CD4-positive, alpha-beta T cell (primary cell): ENCODE data around the gene GRAPL. TPM values are rescaled to one million over a fixed set of nuclear protein-coding genes. Genes with fewer than 3 reads are reported as not detected.
A peak's percentile ranks its signal among the peaks of the same experiment; 100 is the strongest.
"Not testable (repeated sequence)": the region's sequence is repeated elsewhere in the genome, so short reads cannot be mapped to it uniquely, and the experiment has no call there.

Experiments used
- ATAC-seq: fragments of 200-7000 bp; cut with Tn5 transposase; one replicate; pipeline ENCODE4 v1.10.0; 2022; ENCODE audit warnings: mild to moderate bottlenecking; ENCODE audit not compliant: poor library complexity
- CTCF ChIA-PET: fragments of 350-600 bp; sonication (Branson Sonifier 250); formaldehyde crosslinking; loops from one replicate; lab custom pipeline; 2021; ENCODE audit warnings: antibody characterized with exemption, inconsistent platforms; lab: Charles Lee
- POLR2A ChIA-PET: fragments of 350-600 bp; sonication (Branson Sonifier 250); formaldehyde crosslinking; loops from one replicate; lab custom pipeline; 2021; ENCODE audit warnings: antibody characterized with exemption, inconsistent platforms; lab: Charles Lee
- DNase-seq, 14 experiments: peaks; one replicate each; pipeline ENCODE4 v3.0.0-alpha.2; 2013 to 2020; ENCODE audit warnings: mixed read lengths in 2 of 14
- H3K27ac ChIP-seq, 2 donors: one replicate each; pipeline versions ENCODE4 v1.5.1 to v1.7.0; 2013; ENCODE audit warnings: low read length in 2 of 2, low read depth in 1 of 2, mild to moderate bottlenecking in 1 of 2
- H3K27me3 ChIP-seq, 2 experiments: 1 replicate in 1 of 2; 2 replicates in 1 of 2; pipeline versions ENCODE4 v1.6.1 to v1.7.0; 2013; ENCODE audit warnings: low read length in 2 of 2, control low read depth in 1 of 2, mild to moderate bottlenecking in 1 of 2, moderate library complexity in 1 of 2; ENCODE audit not compliant: insufficient read depth in 2 of 2, control insufficient read depth in 1 of 2
- H3K36me3 ChIP-seq: one replicate; pipeline ENCODE4 v1.6.1; 2013; ENCODE audit warnings: low read length, control low read depth; ENCODE audit not compliant: insufficient read depth
- H3K4me1 ChIP-seq: one replicate; pipeline ENCODE4 v1.6.1; 2013; ENCODE audit warnings: low read length, control low read depth; ENCODE audit not compliant: insufficient read depth
- H3K4me3 ChIP-seq: one replicate; pipeline ENCODE4 v1.5.1; 2013; ENCODE audit warnings: mild to moderate bottlenecking, low read length, moderate library complexity
- H3K9me3 ChIP-seq, 2 experiments: 1 replicate in 1 of 2; 2 replicates in 1 of 2; pipeline versions ENCODE4 v1.6.1 to v1.7.0; 2013; ENCODE audit warnings: low read length in 2 of 2, mild to moderate bottlenecking in 2 of 2, control low read depth in 1 of 2, moderate library complexity in 1 of 2; ENCODE audit not compliant: control insufficient read depth in 1 of 2, insufficient read depth in 1 of 2
- H3K27ac Mint-ChIP-seq: one replicate; pipeline ENCODE4 v1.8.0; 2020; ENCODE audit warnings: mixed read lengths
- H3K27me3 Mint-ChIP-seq: one replicate; pipeline ENCODE4 v1.8.0; 2021; ENCODE audit warnings: mixed read lengths
- H3K36me3 Mint-ChIP-seq: one replicate; pipeline ENCODE4 v1.8.0; 2021; ENCODE audit warnings: low read depth, mixed read lengths
- H3K4me1 Mint-ChIP-seq: one replicate; pipeline ENCODE4 v1.8.0; 2021; ENCODE audit warnings: low read depth, mixed read lengths
- H3K4me3 Mint-ChIP-seq: one replicate; pipeline ENCODE4 v1.8.0; 2020; ENCODE audit warnings: mild to moderate bottlenecking, mixed read lengths
- H3K9me3 Mint-ChIP-seq: one replicate; pipeline ENCODE4 v1.8.0; 2020; ENCODE audit warnings: mixed read lengths
- intact Hi-C, 2 experiments: fragments of 100-400 bp; cut with DNase I in 1 of 2; cut with micrococcal nuclease in 1 of 2; formaldehyde crosslinking; loops; one replicate each; pipeline versions ENCODE4 v1.15.1 to v1.9.0; 2023 to 2025; cut with DNase I, micrococcal nuclease
- total RNA-seq, 174 experiments: library from RNA in 2 of 174; stranded (reverse) in 2 of 174; gene quantifications; one replicate each; pipeline ENCODE4 v1.2.3 and lab custom pipeline; 2021 to 2026

Gene GRAPL
- total RNA-seq, 2 experiments from 2014 or later, result 23.7 to 26.2 TPM

- H3K9me3 Mint-ChIP-seq, H3K27me3 Mint-ChIP-seq, H3K4me1 ChIP-seq, H3K9me3 ChIP-seq, H3K4me1 Mint-ChIP-seq, CTCF ChIA-PET, POLR2A ChIA-PET, H3K4me3 ChIP-seq, ATAC-seq, intact Hi-C loops, DNase-seq, H3K27ac Mint-ChIP-seq, H3K4me3 Mint-ChIP-seq, H3K27ac ChIP-seq, H3K27me3 ChIP-seq, H3K36me3 Mint-ChIP-seq, H3K36me3 ChIP-seq: not testable (repeated sequence)
These were observed 2.1 kb upstream of the GRAPL start for GRCh38 chr17:19125289-19125688.

DNA sequence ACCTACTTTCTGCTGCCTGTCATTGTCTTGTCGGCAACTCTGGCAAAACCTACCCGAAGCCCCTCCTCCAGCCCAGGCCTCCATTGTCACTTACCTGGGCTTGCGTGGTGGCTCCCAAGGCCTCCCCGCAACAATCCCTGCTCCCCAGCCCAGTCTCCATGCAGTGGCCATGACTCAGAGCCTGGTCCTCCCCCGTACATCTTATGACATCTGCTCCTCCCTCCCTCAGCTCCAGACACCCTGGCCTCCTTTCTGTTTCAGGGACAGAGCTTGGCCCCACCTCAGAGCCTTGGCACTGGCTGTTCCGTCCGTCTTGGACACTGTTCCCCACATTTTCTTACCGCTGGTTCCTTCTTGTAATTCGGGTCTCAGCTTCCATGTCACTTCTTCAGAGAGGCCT lies 2.1 kb downstream of the GRAPL start:
- H3K36me3 Mint-ChIP-seq, result not testable (repeated sequence)

DNA sequence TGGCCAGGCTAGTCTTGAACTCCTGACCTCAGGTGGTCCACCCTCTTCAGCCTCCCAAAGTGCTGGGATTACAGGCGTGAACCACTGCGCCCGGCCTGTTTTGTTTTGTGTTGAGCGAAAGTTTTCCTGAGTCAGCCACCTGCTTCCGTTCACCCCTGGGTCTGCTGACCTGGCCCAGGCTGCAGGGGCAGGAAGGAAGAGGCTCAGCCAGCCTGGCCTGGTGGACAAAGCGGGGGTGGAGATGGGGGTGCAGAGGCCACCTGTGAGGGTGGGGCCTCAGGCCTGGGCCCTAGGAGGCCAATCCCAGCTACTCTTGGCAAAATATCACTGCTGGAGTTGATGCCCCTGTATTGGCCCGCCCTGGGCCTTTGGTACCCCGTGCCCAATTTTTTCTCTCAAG lies 3.7 kb downstream of the GRAPL start:
- H3K4me1 ChIP-seq, H3K9me3 Mint-ChIP-seq, H3K9me3 ChIP-seq, H3K27ac ChIP-seq, H3K4me1 Mint-ChIP-seq, intact Hi-C loops, ATAC-seq, H3K4me3 ChIP-seq, H3K27me3 Mint-ChIP-seq, H3K36me3 Mint-ChIP-seq, H3K4me3 Mint-ChIP-seq, DNase-seq, CTCF ChIA-PET, H3K27ac Mint-ChIP-seq, H3K36me3 ChIP-seq, POLR2A ChIA-PET, H3K27me3 ChIP-seq: not testable (repeated sequence)

More for the DNA sequence above, 2.1 kb downstream of the GRAPL start:
- H3K27ac Mint-ChIP-seq, H3K4me3 ChIP-seq, DNase-seq, H3K27ac ChIP-seq, intact Hi-C loops, H3K36me3 ChIP-seq, H3K27me3 Mint-ChIP-seq, H3K9me3 Mint-ChIP-seq, H3K4me1 Mint-ChIP-seq, H3K4me1 ChIP-seq, CTCF ChIA-PET, H3K9me3 ChIP-seq, H3K27me3 ChIP-seq, H3K4me3 Mint-ChIP-seq, POLR2A ChIA-PET, ATAC-seq: not testable (repeated sequence)

DNA sequence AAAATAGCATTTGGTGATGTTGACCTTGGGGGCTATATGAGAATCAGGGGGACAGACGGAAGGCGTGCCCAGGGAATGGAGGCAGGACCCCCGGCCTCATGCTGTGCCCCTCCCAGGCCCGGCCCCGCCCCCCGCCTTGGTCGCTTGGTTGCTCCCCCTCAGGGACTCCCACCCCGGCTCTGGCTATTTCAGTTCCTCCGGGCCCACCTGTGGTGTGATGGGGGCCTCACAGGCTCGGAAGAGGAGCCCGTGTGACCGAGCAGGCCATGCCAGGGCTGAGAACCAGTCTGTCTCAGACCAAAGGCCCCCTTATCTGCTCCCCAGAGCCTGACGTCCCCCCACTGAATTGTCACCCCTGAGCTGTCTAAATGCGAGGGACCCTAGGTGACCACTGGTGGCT lies 4.4 kb downstream of the GRAPL start:
- H3K9me3 Mint-ChIP-seq, CTCF ChIA-PET, H3K27me3 ChIP-seq, H3K9me3 ChIP-seq, DNase-seq, intact Hi-C loops, H3K36me3 ChIP-seq, H3K27me3 Mint-ChIP-seq, H3K27ac ChIP-seq, ATAC-seq, H3K4me1 ChIP-seq, H3K36me3 Mint-ChIP-seq, H3K27ac Mint-ChIP-seq, H3K4me3 Mint-ChIP-seq, POLR2A ChIA-PET, H3K4me3 ChIP-seq, H3K4me1 Mint-ChIP-seq: not testable (repeated sequence)

- H3K9me3 ChIP-seq, H3K4me3 ChIP-seq, H3K4me3 Mint-ChIP-seq, H3K4me1 Mint-ChIP-seq, DNase-seq, intact Hi-C loops, H3K27me3 Mint-ChIP-seq, H3K27ac ChIP-seq, H3K4me1 ChIP-seq, H3K27ac Mint-ChIP-seq, POLR2A ChIA-PET, CTCF ChIA-PET, H3K36me3 Mint-ChIP-seq, H3K27me3 ChIP-seq, H3K9me3 Mint-ChIP-seq, H3K36me3 ChIP-seq: not testable (repeated sequence)
- peak; percentile 47 for ATAC-seq
These were observed 6.4 kb downstream of the GRAPL start for GRCh38 chr17:19133793-19134192.

DNA sequence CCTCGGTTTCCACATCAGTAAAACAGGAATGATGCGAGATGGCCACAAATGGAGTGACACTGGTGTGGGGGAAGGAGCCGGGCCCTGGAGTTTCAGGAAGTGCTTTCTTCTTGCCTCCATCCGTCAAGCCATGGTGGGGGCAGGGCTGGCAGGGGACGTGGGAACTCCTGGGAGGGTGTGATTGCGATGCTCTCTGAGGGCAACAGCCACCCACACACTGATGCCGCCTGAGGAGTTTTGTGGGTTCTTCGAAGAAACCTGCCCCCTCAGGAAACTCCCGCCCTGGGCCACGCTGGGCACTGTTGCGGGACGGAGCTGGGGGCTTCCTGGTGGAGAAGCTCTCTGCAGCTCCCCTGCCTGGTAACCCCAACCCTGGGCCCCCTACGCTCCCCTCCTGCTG lies 8.0 kb downstream of the GRAPL start:
- H3K36me3 ChIP-seq, CTCF ChIA-PET, H3K36me3 Mint-ChIP-seq, H3K4me3 Mint-ChIP-seq, intact Hi-C loops, H3K9me3 ChIP-seq, H3K4me1 Mint-ChIP-seq, ATAC-seq, H3K27ac Mint-ChIP-seq, H3K9me3 Mint-ChIP-seq, H3K27me3 ChIP-seq, H3K27me3 Mint-ChIP-seq, H3K27ac ChIP-seq, POLR2A ChIA-PET, DNase-seq, H3K4me3 ChIP-seq, H3K4me1 ChIP-seq: not testable (repeated sequence)

GRCh38 chr17:19136138-19136537 lies 8.7 kb downstream of the GRAPL start:
- intact Hi-C loops, H3K4me1 Mint-ChIP-seq, H3K9me3 ChIP-seq, H3K4me1 ChIP-seq, H3K27ac Mint-ChIP-seq, H3K4me3 ChIP-seq, H3K27ac ChIP-seq, H3K9me3 Mint-ChIP-seq, POLR2A ChIA-PET, H3K27me3 ChIP-seq, H3K4me3 Mint-ChIP-seq, CTCF ChIA-PET, H3K27me3 Mint-ChIP-seq, DNase-seq, H3K36me3 ChIP-seq, H3K36me3 Mint-ChIP-seq: not testable (repeated sequence)
- ATAC-seq, result peak; percentile 64
